Ovary (tissue), 3 donors: Measurements from ENCODE around the gene DST.

ENCODE experiments used
- EP300 ChIP-seq: sonication (generic); formaldehyde crosslinking; IDR thresholded peaks from one replicate; pipeline ENCODE4 v1.6.1; 2017; ENCODE audit warnings: antibody characterized with exemption
- POLR2A ChIP-seq: fragments of 450-650 bp; IDR thresholded peaks from one replicate; pipeline ENCODE4 v1.6.1; 2017; ENCODE audit warnings: antibody characterized with exemption, mild to moderate bottlenecking, moderate library complexity
- TF ChIP-seq, protein P1 (sequence below), 3 donors: fragments of 450-650 bp in 2 of 3; fragments of 200-600 bp in 1 of 3; IDR thresholded peaks; one replicate each; pipeline versions ENCODE4 v1.5.1 to v1.8.0; 2016 to 2022; ENCODE audit warnings: antibody characterized with exemption in 3 of 3, mild to moderate bottlenecking in 1 of 3
- donor health status: DM: no; HTN: no; CAD: no.

DNA sequence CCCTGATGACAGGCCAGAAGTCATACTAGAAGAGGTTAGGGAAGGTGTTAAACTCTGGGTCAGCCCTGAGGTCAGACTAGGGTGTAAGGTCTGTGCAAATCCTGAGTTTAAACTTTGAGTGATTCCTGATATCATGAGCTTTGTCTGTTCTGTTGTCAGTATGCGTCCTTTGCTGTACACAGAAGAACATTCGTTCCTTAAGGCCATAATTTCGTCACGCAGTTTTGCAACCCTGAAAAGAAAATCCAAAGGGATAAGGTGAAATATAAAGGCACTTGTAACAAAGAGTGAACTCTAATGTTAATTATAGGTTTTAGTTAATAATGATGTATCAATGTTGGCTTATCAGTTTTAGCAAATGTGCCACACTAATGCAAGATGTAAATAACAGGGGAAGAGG is 2.3 kb downstream of the DST start:
- TF ChIP-seq, protein P1, sequence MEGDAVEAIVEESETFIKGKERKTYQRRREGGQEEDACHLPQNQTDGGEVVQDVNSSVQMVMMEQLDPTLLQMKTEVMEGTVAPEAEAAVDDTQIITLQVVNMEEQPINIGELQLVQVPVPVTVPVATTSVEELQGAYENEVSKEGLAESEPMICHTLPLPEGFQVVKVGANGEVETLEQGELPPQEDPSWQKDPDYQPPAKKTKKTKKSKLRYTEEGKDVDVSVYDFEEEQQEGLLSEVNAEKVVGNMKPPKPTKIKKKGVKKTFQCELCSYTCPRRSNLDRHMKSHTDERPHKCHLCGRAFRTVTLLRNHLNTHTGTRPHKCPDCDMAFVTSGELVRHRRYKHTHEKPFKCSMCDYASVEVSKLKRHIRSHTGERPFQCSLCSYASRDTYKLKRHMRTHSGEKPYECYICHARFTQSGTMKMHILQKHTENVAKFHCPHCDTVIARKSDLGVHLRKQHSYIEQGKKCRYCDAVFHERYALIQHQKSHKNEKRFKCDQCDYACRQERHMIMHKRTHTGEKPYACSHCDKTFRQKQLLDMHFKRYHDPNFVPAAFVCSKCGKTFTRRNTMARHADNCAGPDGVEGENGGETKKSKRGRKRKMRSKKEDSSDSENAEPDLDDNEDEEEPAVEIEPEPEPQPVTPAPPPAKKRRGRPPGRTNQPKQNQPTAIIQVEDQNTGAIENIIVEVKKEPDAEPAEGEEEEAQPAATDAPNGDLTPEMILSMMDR (IDR thresholded peaks at IDR 0.05), result no peak
- TF ChIP-seq POLR2A, result no peak
- no peak for TF ChIP-seq EP300
